HUES6 (cell line): ENCODE results near the gene MAD1L1.

Source experiments
- H3K27ac ChIP-seq: 2 replicates; pipeline ENCODE4 v1.7.0; 2013; ENCODE audit warnings: low read depth, mild to moderate bottlenecking, low read length, inconsistent platforms
- H3K27me3 ChIP-seq: 2 replicates; pipeline ENCODE4 v1.6.1; 2013; ENCODE audit warnings: low read length; ENCODE audit not compliant: control insufficient read depth, insufficient read depth
- H3K36me3 ChIP-seq: 2 replicates; pipeline ENCODE4 v1.6.1; 2013; ENCODE audit warnings: low read length; ENCODE audit not compliant: control insufficient read depth, insufficient read depth
- H3K4me1 ChIP-seq: 2 replicates; pipeline ENCODE4 v1.6.1; 2013; ENCODE audit warnings: low read length; ENCODE audit not compliant: control insufficient read depth, insufficient read depth
- H3K4me3 ChIP-seq: 2 replicates; pipeline ENCODE4 v1.5.1; 2013; ENCODE audit warnings: low read depth, low read length
- H3K9ac ChIP-seq: one replicate; pipeline ENCODE4 v1.6.1; 2013; ENCODE audit warnings: mild to moderate bottlenecking, low read length
- H3K9me3 ChIP-seq: 2 replicates; pipeline ENCODE4 v1.6.1; 2013; ENCODE audit warnings: low read depth, low read length; ENCODE audit not compliant: control insufficient read depth, insufficient read depth

MAD1L1 gene

GRCh38 chr7:2051707-2052656 lies 180.8 kb downstream of the MAD1L1 start:
- no peaks in the 10 kb centered on the region for H3K9me3 ChIP-seq
- no peaks in the 10 kb centered on the region; the same call in 1 of the 2 replicates for H3K4me1 ChIP-seq
- H3K27me3 ChIP-seq: no peaks in the 10 kb centered on the region
- H3K27ac ChIP-seq: no peak overlapping the region
- H3K4me3 ChIP-seq: no peak overlapping the region
- no peaks in the 10 kb centered on the region; the same call in 1 of the 2 replicates for H3K36me3 ChIP-seq
- no peak overlapping the region for H3K9ac ChIP-seq

- H3K4me1 ChIP-seq: peaks cover 4% of the 10 kb centered on the region; the same call in 1 of the 2 replicates
- H3K36me3 ChIP-seq: no peaks in the 10 kb centered on the region; the same call in 1 of the 2 replicates
- H3K9ac ChIP-seq: no peak overlapping the region
Measured at GRCh38 chr7:2050511-2050866, 182.3 kb downstream of the MAD1L1 start.

GRCh38 chr7:2049782-2050510 lies 182.8 kb downstream of the MAD1L1 start:
- Histone ChIP-seq H3K9me3 (no peaks in the 10 kb centered on the region), H3K27ac (no peak overlapping the region), H3K4me3 (no peak overlapping the region), H3K4me1 (peaks cover 4% of the 10 kb centered on the region; the same call in 1 of the 2 replicates), H3K27me3 (no peaks in the 10 kb centered on the region), H3K9ac (no peak overlapping the region), H3K36me3 (no peaks in the 10 kb centered on the region; the same call in 1 of the 2 replicates)

More at GRCh38 chr7:2050511-2050866, 182.3 kb downstream of the MAD1L1 start:
- H3K27ac ChIP-seq: no peak overlapping the region
- no peaks in the 10 kb centered on the region for H3K27me3 ChIP-seq
- H3K4me3 ChIP-seq: no peak overlapping the region
- no peaks in the 10 kb centered on the region for H3K9me3 ChIP-seq

- H3K4me3 ChIP-seq: no peak overlapping the region
- H3K4me1 ChIP-seq: peaks cover 4% of the 10 kb centered on the region; the same call in 1 of the 2 replicates
- H3K9me3 ChIP-seq: no peaks in the 10 kb centered on the region
- no peak overlapping the region for H3K9ac ChIP-seq
- no peaks in the 10 kb centered on the region for H3K27me3 ChIP-seq
- no peaks in the 10 kb centered on the region; the same call in 1 of the 2 replicates for H3K36me3 ChIP-seq
- no peak overlapping the region for H3K27ac ChIP-seq
Measured at GRCh38 chr7:2049111-2049781, 183.5 kb downstream of the MAD1L1 start.

GRCh38 chr7:2048531-2048930 lies 184.2 kb downstream of the MAD1L1 start:
- no peaks in the 10 kb centered on the region for H3K9me3 ChIP-seq
- H3K27ac ChIP-seq: no peak overlapping the region

GRCh38 chr7:2048006-2048405 lies 184.7 kb downstream of the MAD1L1 start:
- Histone ChIP-seq H3K4me3 (no peak overlapping the region), H3K36me3 (peaks cover 4% of the 10 kb centered on the region; the same call in 1 of the 2 replicates), H3K27ac (no peak overlapping the region), H3K27me3 (no peaks in the 10 kb centered on the region), H3K4me1 (peaks cover 4% of the 10 kb centered on the region; the same call in 1 of the 2 replicates), H3K9ac (no peak overlapping the region), H3K9me3 (peaks cover 2% of the 10 kb centered on the region; the same call in 1 of the 2 replicates)

More at GRCh38 chr7:2048531-2048930, 184.2 kb downstream of the MAD1L1 start:
- Histone ChIP-seq H3K4me1 (peaks cover 4% of the 10 kb centered on the region; the same call in 1 of the 2 replicates), H3K9ac (no peak overlapping the region), H3K36me3 (peaks cover 4% of the 10 kb centered on the region; the same call in 1 of the 2 replicates), H3K27me3 (no peaks in the 10 kb centered on the region), H3K4me3 (no peak overlapping the region)

GRCh38 chr7:2046581-2047565 lies 185.9 kb downstream of the MAD1L1 start:
- no peak overlapping the region for H3K4me3 ChIP-seq
- peaks cover 3% of the 10 kb centered on the region; the same call in 1 of the 2 replicates for H3K9me3 ChIP-seq
- H3K36me3 ChIP-seq: peaks cover 13% of the 10 kb centered on the region
- no peaks in the 10 kb centered on the region for H3K27me3 ChIP-seq
- H3K4me1 ChIP-seq: peaks cover 6% of the 10 kb centered on the region; the same call in 1 of the 2 replicates
- no peak overlapping the region for H3K27ac ChIP-seq
- no peak overlapping the region for H3K9ac ChIP-seq

GRCh38 chr7:2045559-2046405 lies 187.0 kb downstream of the MAD1L1 start:
- Histone ChIP-seq H3K9me3 (peaks cover 3% of the 10 kb centered on the region; the same call in 1 of the 2 replicates), H3K4me1 (peaks cover 16% of the 10 kb centered on the region; the same call in 1 of the 2 replicates), H3K4me3 (no peak overlapping the region), H3K27me3 (no peaks in the 10 kb centered on the region), H3K9ac (no peak overlapping the region), H3K36me3 (peaks cover 14% of the 10 kb centered on the region), H3K27ac (no peak overlapping the region)

- Histone ChIP-seq H3K4me3 (no peak overlapping the region), H3K27ac (no peak overlapping the region), H3K9me3 (peaks cover 3% of the 10 kb centered on the region; the same call in 1 of the 2 replicates), H3K4me1 (peaks cover 18% of the 10 kb centered on the region; the same call in 1 of the 2 replicates), H3K9ac (no peak overlapping the region), H3K36me3 (peaks cover 14% of the 10 kb centered on the region), H3K27me3 (no peaks in the 10 kb centered on the region)
Measured at GRCh38 chr7:2044883-2045471, 187.8 kb downstream of the MAD1L1 start.
